BE2C (cell line): ENCODE results near the gene F7.

Experiments used
- DNase-seq: peaks from one replicate; pipeline ENCODE4 v3.0.0-alpha.2; 2020
- H3K27me3 ChIP-seq: fragments of 250-450 bp; sonication (Bioruptor Pico); 2 replicates; pipeline ENCODE4 v1.5.1; 2020; ENCODE audit warnings: mild to moderate bottlenecking
- H3K36me3 ChIP-seq: fragments of 250-450 bp; sonication (Bioruptor Pico); 2 replicates; pipeline ENCODE4 v1.5.1; 2020; ENCODE audit warnings: mild to moderate bottlenecking
- H3K4me1 ChIP-seq: fragments of 250-450 bp; sonication (Bioruptor Pico); 2 replicates; pipeline ENCODE4 v1.5.1; 2020
- H3K4me3 ChIP-seq: 2 replicates; pipeline ENCODE4 v1.5.1; 2011; ENCODE audit warnings: low read depth, low read length
- H3K9me3 ChIP-seq: fragments of 250-450 bp; sonication (Bioruptor Pico); 2 replicates; pipeline ENCODE4 v1.5.1; 2020
- TF ChIP-seq, protein P1 (sequence below): IDR thresholded peaks from 2 replicates; pipeline ENCODE4 v1.5.1; 2012; ENCODE audit warnings: mild to moderate bottlenecking, low read depth, low read length

F7 gene

DNA sequence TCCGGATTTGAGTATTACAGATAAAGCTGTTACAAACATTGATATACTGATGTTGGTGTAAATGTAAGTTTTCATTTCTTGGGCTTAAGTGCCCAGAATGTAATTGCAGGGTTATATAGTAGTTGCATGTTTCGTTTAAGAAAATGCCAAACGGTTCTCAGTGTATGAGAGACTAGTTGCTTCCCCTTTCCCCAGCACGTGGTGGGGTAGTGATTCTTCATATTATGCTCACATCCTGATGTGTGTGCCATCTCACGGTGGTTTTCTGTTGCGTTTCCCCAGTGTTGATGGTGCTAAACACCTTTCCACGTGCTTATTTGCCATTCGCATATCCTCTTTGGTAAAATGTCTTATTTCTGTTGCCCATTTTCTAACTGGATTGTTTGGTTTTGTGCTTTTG, 34.7 kb upstream of the F7 start:
- Histone ChIP-seq H3K9me3 (no peaks in the 10 kb centered on the region), H3K36me3 (peaks cover 10% of the 10 kb centered on the region; the same call in 1 of the 2 replicates), H3K4me3 (no peak overlapping the region), H3K4me1 (no peaks in the 10 kb centered on the region; the same call in 1 of the 2 replicates), H3K27me3 (no peaks in the 10 kb centered on the region)
- TF ChIP-seq, protein P1, sequence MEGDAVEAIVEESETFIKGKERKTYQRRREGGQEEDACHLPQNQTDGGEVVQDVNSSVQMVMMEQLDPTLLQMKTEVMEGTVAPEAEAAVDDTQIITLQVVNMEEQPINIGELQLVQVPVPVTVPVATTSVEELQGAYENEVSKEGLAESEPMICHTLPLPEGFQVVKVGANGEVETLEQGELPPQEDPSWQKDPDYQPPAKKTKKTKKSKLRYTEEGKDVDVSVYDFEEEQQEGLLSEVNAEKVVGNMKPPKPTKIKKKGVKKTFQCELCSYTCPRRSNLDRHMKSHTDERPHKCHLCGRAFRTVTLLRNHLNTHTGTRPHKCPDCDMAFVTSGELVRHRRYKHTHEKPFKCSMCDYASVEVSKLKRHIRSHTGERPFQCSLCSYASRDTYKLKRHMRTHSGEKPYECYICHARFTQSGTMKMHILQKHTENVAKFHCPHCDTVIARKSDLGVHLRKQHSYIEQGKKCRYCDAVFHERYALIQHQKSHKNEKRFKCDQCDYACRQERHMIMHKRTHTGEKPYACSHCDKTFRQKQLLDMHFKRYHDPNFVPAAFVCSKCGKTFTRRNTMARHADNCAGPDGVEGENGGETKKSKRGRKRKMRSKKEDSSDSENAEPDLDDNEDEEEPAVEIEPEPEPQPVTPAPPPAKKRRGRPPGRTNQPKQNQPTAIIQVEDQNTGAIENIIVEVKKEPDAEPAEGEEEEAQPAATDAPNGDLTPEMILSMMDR: no peak
- no peak for DNase-seq

DNA sequence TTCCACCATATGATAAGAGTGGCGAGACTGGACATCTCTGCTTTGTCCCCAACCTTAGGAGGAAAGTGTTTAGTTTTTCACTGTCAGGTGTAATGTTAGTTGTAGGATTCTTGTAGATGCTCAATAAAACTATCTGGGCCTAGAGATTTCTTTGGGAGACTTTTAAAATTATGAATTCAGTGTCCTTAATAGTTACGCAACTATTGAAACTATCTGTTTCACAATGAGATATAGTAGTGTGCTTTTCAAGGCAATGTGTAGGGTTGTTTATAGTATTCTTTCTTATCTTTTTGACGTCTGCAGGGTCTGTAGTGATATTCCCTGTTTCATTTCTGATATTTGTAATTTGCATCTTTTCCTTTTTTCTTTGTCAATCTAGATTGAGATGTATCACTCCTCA, 33.2 kb upstream of the F7 start:
- Histone ChIP-seq H3K4me1 (no peaks in the 10 kb centered on the region; the same call in 1 of the 2 replicates), H3K9me3 (no peaks in the 10 kb centered on the region), H3K27me3 (no peaks in the 10 kb centered on the region), H3K4me3 (no peak overlapping the region), H3K36me3 (peaks cover 18% of the 10 kb centered on the region)
- DNase-seq: no peak
- TF ChIP-seq, protein P1: no peak

DNA sequence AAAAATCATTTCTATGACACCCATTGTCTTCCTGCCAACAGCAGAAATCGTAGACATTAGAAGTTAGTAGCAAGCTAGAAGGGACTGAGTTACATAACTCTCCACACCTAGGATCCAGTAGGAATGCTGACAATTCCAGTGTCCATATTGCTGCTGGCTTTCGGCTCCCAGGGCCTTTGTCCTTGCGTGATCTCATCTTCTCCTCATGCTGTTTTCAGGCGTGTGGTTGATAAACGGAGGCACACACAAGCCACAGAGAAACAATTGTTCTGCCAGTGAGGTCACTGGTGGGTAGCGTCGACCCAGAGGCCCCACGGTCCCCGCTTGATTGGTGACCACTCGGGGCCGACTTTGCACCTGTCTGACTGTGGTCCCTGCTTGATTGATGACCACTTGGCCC, 31.6 kb upstream of the F7 start:
- Histone ChIP-seq H3K4me1 (no peaks in the 10 kb centered on the region; the same call in 1 of the 2 replicates), H3K4me3 (no peak overlapping the region), H3K9me3 (no peaks in the 10 kb centered on the region), H3K27me3 (no peaks in the 10 kb centered on the region), H3K36me3 (peaks cover 18% of the 10 kb centered on the region)
- DNase-seq: no peak
- TF ChIP-seq, protein P1: no peak

DNA sequence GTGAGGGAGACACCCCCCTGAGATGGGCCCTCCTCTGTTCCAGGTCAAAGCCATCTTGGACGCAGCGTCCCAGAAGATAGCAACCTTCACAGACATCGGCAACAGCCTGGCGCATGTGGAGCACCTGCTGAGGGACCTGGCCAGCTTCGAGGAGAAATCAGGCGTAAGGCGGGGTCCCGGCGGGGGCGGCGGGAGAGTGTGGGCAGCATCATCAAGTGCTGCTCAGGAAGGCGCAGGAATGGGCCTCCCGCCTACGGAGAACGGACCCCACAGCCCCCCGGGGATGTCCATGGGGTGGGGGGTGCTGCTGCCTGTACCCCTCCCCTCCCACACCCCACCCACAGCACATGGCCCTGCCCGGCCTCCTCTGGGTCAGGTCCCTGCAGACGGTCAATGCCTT, 31.2 kb upstream of the F7 start:
- Histone ChIP-seq H3K4me1 (no peaks in the 10 kb centered on the region; the same call in 1 of the 2 replicates), H3K4me3 (no peak overlapping the region), H3K9me3 (no peaks in the 10 kb centered on the region), H3K36me3 (peaks cover 18% of the 10 kb centered on the region), H3K27me3 (no peaks in the 10 kb centered on the region)
- DNase-seq: no peak
- TF ChIP-seq, protein P1: no peak

DNA sequence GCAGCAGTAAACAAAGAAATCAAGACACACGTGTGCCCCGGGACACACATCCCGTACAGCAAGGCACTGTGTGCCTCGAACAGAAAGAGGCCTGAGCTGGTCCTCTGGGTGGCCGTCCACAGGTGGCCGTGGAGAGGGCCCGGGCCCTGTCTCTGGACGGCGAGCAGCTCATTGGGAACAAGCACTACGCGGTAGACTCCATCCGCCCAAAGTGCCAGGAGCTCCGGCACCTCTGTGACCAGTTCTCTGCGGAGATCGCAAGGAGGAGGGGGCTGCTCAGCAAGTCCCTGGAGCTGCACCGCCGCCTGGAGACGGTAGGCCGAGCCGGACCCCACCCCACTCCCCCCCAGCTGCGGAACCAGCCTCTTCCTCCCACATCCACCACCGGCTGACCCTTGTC, 30.7 kb upstream of the F7 start:
- H3K27me3 ChIP-seq: no peaks in the 10 kb centered on the region
- no peak overlapping the region for H3K4me3 ChIP-seq
- DNase-seq: no peak
- no peaks in the 10 kb centered on the region for H3K9me3 ChIP-seq
- no peaks in the 10 kb centered on the region; the same call in 1 of the 2 replicates for H3K4me1 ChIP-seq
- H3K36me3 ChIP-seq: peaks cover 18% of the 10 kb centered on the region
- TF ChIP-seq, protein P1: no peak

DNA sequence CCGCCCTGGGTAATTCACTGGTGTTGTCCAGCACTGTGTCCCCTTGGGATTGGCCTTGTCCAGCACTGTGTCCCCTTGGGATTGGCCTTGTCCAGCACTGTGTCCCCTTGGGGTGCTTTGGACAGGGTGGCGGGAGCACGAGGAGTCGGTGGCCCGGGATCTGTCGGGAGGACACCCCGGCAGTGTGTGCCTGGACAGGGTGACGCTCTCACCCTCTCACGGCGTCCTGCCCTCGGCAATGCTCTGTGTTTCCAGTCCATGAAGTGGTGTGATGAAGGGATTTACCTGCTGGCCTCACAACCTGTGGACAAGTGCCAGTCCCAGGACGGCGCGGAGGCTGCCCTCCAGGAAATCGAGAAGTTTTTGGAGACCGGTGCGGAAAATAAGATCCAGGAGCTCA, 29.9 kb upstream of the F7 start:
- TF ChIP-seq, protein P1: no peak
- no peaks in the 10 kb centered on the region for H3K9me3 ChIP-seq
- no peaks in the 10 kb centered on the region; the same call in 1 of the 2 replicates for H3K4me1 ChIP-seq
- H3K4me3 ChIP-seq: no peak overlapping the region
- peaks cover 15% of the 10 kb centered on the region for H3K36me3 ChIP-seq
- DNase-seq: no peak
- no peaks in the 10 kb centered on the region for H3K27me3 ChIP-seq
